ENCODE results near the gene RBM33.

Gene RBM33

GRCh38 chr7:155752756-155753445, 108.4 kb downstream of the RBM33 start:
- no peak for DNase-seq

GRCh38 chr7:155753446-155753965, 109.0 kb downstream of the RBM33 start:
- DNase-seq = no peak

- DNase-seq = no peak
Observed at GRCh38 chr7:155754165-155754564, 109.7 kb downstream of the RBM33 start.

GRCh38 chr7:155755026-155755425, 110.6 kb downstream of the RBM33 start:
- no peak for DNase-seq

GRCh38 chr7:155756322-155756721, 111.9 kb downstream of the RBM33 start:
- DNase-seq = no peak

- no peak for DNase-seq
Observed at GRCh38 chr7:155758348-155758747, 113.9 kb downstream of the RBM33 start.

- no peak for DNase-seq
Observed at GRCh38 chr7:155759740-155760430, 115.4 kb downstream of the RBM33 start.

GRCh38 chr7:155761162-155761561, 116.7 kb downstream of the RBM33 start:
- DNase-seq = no peak

- no peak for DNase-seq
Observed at GRCh38 chr7:155762036-155762435, 117.6 kb downstream of the RBM33 start.

- DNase-seq = no peak
Observed at GRCh38 chr7:155762655-155763054, 118.2 kb downstream of the RBM33 start.

GRCh38 chr7:155763122-155763521, 118.7 kb downstream of the RBM33 start:
- no peak for DNase-seq

- peak; percentile 72 for DNase-seq
Observed at GRCh38 chr7:155763691-155764437, 119.4 kb downstream of the RBM33 start.

- DNase-seq = peak; percentile 75
Observed at GRCh38 chr7:155764438-155764793, 120.0 kb downstream of the RBM33 start.

- DNase-seq = no peak
Observed at GRCh38 chr7:155765458-155765857, 121.0 kb downstream of the RBM33 start.

- DNase-seq = no peak
Observed at GRCh38 chr7:155766386-155766785, 121.9 kb downstream of the RBM33 start.

- DNase-seq = no peak
Observed at GRCh38 chr7:155766966-155767916, 122.8 kb downstream of the RBM33 start.

- no peak for DNase-seq
Observed at GRCh38 chr7:155769701-155770100, 125.2 kb downstream of the RBM33 start.

- no peak for DNase-seq
Observed at GRCh38 chr7:155770241-155770640, 125.8 kb downstream of the RBM33 start.

GRCh38 chr7:155773531-155773930, 129.1 kb downstream of the RBM33 start:
- DNase-seq = no peak

GRCh38 chr7:155774947-155775346, 130.5 kb downstream of the RBM33 start:
- no peak for DNase-seq

- DNase-seq = no peak
Observed at GRCh38 chr7:155775691-155776090, 131.2 kb downstream of the RBM33 start.

GRCh38 chr7:155776606-155777005, 132.1 kb downstream of the RBM33 start:
- no peak for DNase-seq

- DNase-seq = no peak
Observed at GRCh38 chr7:155778349-155778748, 133.9 kb downstream of the RBM33 start.
